OCI-LY3 (cell line): Measurements from ENCODE around the gene ST3GAL3.

ENCODE experiments used
- CTCF ChIP-seq: fragments of 200-600, 300-600 bp; sonication (generic); IDR thresholded peaks from 2 replicates; pipeline ENCODE4 v1.5.1; 2014; ENCODE audit warnings: antibody characterized with exemption, low read length, low read depth
- EZH2phosphoT487 ChIP-seq: fragments of 200-600 bp; shearing (Covaris generic); IDR thresholded peaks from 2 replicates; pipeline ENCODE4 v1.6.1; 2018; ENCODE audit warnings: antibody characterized with exemption, mixed run types, low read depth

GRCh38 chr1:43958351-43959255 is 251.3 kb downstream of the ST3GAL3 start:
- TF ChIP-seq CTCF (no peak), EZH2phosphoT487 (no peak)
